Urothelium cell line (cell line): ENCODE data around the gene BST1.

Experiments used
- DNase-seq: peaks from one replicate; pipeline ENCODE4 v3.0.0; 2011; ENCODE audit warnings: low spot score, mixed read lengths
- FAIRE-seq: peaks from 2 replicates; lab custom pipeline; 2011; peaks lifted over from hg19 to GRCh38; lab: Jason Lieb, UNC

The BST1 gene

DNA sequence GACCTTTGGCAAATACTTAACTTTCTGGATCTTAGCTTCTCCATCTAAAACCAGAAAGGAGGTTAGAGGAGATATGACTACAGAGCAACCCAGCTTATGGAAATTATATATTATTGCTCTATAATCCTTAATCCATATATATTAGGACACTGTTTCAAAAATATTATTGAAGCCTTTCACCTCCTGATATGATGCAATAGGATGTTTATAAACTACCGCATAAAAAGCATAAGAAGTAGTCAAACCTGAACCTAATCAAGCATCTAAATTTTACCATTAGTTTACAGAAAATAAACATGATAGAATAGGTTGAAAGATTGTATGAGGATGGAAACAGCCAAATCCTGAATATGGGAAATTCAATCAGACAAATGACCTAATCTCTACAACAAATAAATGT lies 26.8 kb upstream of the BST1 start:
- DNase-seq, result no peak
- no peak for FAIRE-seq

DNA sequence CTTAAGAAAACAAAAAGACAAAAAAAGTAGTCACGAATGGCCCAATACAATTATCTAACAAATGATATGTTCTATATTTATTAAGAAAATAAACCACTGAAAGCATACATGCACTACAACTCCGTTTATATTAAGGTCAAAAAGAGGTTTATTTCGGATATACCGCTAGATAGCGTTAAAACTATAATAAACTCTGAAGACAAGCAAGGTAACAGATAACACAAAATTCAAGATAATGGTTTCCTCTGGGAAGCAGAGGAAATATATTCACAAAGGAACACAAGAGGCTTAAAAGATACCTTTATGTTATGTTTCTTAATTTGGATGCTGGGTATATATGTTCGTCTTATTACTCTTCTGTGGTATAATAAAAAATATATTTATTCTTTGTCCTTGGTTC lies 26.0 kb upstream of the BST1 start:
- FAIRE-seq (no peak), DNase-seq (no peak)

- FAIRE-seq (no peak), DNase-seq (no peak)
Observed at GRCh38 chr4:15677507-15677988, 25.3 kb upstream of the BST1 start.

GRCh38 chr4:15681067-15681371 lies 21.8 kb upstream of the BST1 start:
- no peak for FAIRE-seq
- DNase-seq, result no peak

DNA sequence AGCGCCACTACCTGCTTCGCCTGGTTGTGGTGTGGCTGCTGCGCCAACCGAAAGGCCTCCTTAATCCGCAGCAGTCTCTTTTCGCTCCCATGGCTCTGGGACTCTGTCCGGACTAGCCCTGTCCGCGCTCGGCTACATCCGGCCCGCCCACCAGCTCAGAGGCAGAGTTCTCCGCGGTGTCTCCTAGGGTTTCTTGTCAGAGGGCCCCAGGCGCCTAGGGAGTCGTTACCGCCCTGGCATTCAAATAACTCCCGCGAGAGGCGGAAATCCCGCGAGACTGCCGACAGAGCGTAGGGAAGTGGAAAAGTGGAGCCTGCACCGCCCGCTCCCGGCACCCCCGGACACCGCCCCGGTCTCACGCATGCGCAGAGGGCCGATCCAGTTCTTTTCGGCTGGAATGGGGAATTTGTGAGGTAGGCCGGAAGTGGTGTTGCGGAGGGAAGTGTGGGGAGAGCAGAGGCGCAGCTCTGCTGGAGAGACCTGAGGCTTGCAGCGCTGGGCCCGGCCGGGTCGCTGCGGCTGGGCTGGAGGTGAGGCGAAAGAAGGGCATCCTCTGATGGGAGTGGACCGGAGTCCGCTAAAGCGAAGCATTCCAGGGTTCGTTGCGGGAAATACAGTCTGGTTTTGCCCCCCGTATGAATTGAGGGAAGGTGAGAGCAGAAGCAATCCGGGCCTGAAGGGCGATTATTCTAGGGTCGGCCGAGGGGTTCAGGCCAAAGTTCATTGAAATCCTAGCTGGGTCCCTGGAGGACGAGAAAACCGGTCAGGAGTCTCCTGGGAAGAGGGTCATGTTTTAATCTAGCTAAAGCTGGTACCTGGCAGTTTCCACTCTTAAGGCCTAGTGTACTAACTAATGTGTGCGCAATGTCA lies 21.3 kb upstream of the BST1 start, which contains the start of gene FAM200B:
FAM200B (plus strand) TSS at position 456 of the 870 bp plus-strand sequence. CDS start 5,151 bp downstream, outside the sequence.
- DNase-seq, result peak; percentile 94
- FAIRE-seq, result no peak

GRCh38 chr4:15682242-15683142 lies 20.4 kb upstream of the BST1 start:
- no peak for DNase-seq

DNA sequence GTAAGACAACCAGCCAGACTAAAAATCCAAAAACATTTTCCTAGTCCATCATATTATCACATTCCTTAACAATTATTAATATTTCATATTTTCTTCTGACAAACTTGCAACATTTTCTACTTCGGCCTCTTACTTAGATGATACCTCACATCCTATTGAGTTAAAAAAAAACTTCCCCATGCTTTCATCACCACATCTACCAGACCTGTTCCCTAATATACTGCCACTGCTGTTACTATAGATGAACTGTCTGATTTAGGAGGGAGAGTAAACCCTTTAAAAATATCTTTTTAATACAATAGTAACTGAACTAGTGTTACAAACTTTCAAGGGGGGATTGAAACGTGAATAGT lies 19.7 kb upstream of the BST1 start:
- DNase-seq (no peak), FAIRE-seq (no peak)

More at GRCh38 chr4:15682242-15683142, 20.4 kb upstream of the BST1 start:
- no peak for FAIRE-seq

DNA sequence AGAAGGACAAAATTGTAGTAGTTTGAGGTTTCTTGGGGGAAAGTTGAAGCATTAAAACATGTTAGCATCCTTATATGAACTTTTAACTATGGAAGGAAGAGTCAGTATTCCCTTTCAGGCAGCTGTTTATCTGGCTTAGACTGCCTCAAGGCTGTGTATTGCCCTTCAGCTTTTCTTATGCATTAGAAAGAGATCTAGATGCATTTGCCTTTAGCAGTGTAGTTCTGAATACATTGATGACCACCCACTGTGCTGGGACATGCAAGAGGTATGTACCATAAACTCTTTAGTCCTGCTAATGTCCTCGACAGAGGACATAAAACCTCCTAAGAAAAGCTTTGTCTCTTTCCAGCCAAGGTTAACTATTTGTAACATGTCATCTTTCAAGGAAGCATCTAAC lies 18.4 kb upstream of the BST1 start:
- DNase-seq (no peak), FAIRE-seq (no peak)

DNA sequence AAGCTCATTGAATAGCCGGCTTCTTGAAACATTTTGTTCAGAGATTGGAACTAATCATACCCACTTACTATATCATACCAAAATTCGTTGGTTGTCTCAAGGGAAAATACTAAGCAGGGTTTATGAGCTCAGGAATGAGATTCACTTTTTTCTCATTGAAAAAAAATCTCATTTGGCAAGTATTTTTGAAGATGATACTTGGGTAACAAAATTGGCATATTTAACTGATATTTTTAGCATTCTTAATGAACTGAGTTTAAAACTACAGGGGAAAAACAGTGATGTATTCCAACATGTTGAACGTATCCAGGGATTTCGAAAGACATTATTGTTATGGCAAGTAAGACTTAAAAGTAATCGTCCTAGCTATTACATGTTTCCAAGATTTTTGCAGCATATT lies 14.8 kb upstream of the BST1 start:
- FAIRE-seq (no peak), DNase-seq (no peak)

DNA sequence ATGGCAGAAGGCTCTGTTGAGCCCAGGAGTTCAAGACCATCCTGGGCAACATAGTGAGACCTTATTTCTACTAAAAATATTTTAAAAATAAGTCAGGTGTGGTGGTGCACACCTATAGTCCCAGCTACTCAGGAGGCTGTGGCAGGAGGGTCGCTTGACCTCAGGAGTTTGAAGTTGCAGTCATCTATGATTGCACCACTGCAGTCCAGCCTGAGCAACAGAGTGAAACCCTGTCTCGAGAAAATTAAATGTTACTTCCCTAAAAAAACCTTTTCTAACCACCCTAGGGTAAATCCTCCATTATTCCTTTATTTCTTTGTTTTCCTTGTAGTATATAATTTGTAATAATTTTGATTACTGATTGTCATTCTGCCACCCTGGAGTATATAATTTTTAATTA lies 13.3 kb upstream of the BST1 start:
- no peak for DNase-seq
- FAIRE-seq, result no peak

DNA sequence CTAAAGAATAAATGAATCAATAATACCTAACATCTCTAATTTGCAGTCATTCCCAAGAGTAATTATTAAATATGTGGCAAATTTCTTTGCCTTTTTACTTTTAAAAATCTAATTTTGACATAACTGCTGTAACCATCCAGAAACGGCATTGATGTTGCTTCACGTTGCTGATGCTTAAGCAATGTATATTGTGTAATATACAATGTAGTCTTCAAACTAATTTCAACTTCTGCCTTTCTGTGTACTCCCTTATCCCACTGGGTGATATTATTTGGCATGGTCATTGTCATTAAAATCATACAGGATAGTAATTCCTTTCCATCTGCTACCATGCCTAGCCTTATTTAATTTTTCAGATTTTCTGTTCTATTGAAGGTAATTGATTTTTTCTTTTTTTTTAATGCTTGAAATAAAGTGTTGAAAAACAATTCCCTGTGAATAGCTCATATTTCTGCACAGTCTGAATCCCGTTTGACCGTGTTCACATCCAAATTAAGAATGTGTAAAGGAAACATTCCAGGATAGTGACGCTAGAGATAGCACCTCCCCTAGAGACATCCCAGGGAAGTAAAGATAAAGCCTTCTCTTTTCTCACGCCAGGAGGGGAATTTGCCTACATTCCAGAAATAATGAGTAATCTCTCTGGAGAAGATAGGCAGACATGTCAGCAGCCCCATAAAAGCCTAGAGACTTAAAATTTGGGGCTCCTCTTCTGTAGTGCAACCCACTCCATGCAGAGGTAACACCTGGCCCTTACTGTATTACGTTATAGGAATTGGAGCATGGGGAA lies 12.7 kb upstream of the BST1 start:
- peak; percentile 50 for DNase-seq
- no peak for FAIRE-seq

GRCh38 chr4:15691346-15692135 lies 11.3 kb upstream of the BST1 start:
- no peak for DNase-seq
- no peak for FAIRE-seq

- DNase-seq, result no peak
- no peak for FAIRE-seq
Observed at GRCh38 chr4:15692602-15693001, 10.3 kb upstream of the BST1 start.

DNA sequence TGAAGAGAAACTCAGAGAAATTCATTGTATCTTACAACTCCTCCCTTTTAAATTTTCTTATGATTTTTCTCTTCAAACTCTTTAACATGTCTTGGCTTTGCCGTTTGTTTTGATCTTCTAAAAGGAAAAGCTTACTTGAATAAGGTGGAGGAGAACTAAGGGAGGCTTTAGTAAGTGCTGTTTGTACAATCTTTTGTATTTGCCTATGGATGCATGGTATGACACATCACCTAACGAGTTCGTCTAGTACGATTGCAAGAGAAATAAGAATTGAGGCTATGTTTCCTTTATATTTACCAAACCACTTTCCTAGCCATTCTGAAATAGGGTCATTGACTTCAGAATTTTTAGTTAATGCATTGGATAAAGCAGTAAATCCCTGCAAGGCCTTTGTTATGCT lies 8.4 kb upstream of the BST1 start:
- FAIRE-seq, result no peak

DNA sequence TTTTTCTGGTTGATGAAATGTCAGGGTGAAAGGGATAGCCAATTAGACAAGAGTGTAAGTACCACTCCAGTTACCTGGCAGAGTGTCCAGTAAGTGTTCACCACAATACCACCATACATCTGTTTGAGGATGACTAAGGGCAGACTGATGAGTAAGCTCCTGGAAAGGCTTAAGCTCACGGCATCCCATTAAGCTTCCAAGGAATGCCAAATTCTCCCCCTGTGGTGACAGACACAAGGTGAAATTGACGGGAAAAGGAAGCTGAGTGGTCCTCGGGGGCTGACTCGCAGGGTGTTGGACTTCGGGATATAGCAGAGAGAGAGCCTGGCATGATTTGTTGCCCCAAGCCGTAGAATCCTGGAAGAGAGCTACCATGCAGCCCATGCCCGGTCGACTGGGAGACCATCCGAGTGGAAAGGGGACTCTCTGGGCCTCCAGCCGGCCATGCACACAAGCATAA lies 7.6 kb upstream of the BST1 start:
- peak; percentile 64 for DNase-seq
- no peak for FAIRE-seq

More for the DNA sequence above, 8.4 kb upstream of the BST1 start:
- no peak for DNase-seq

GRCh38 chr4:15695729-15696128 lies 7.1 kb upstream of the BST1 start:
- DNase-seq (no peak), FAIRE-seq (no peak)

- no peak for FAIRE-seq
Observed at GRCh38 chr4:15696866-15697265, 6.0 kb upstream of the BST1 start.

GRCh38 chr4:15703439-15703838 lies 574 bp downstream of the BST1 start:
- FAIRE-seq (no peak), DNase-seq (no peak)

More at GRCh38 chr4:15696866-15697265, 6.0 kb upstream of the BST1 start:
- DNase-seq, result no peak

GRCh38 chr4:15704129-15704528 lies 1.3 kb downstream of the BST1 start:
- DNase-seq (no peak), FAIRE-seq (no peak)
